K562 (cell line): ENCODE measurements around the gene TCTN3. TPM values are rescaled to one million over a fixed set of nuclear protein-coding genes. Genes with fewer than 3 reads are reported as not detected.

ENCODE experiments used
- COPS2 ChIP-seq: fragments of 450-650 bp; conservative IDR thresholded peaks from 2 replicates; pipeline ENCODE4 v1.6.1; 2016; ENCODE audit warnings: mild to moderate bottlenecking, moderate library complexity
- DIDO1 ChIP-seq: fragments of 450-650 bp; IDR thresholded peaks from 2 replicates; pipeline ENCODE4 v1.6.1; 2016; ENCODE audit warnings: low read depth, missing biosample characterization, missing genetic modification characterization
- HMBOX1 ChIP-seq: sonication (generic); IDR thresholded peaks from 2 replicates; pipeline ENCODE4 v1.6.1; 2016
- HMGN3 ChIP-seq: IDR thresholded peaks from 2 replicates; pipeline ENCODE4 v1.6.1; 2011; ENCODE audit warnings: borderline replicate concordance, low read depth, mild to moderate bottlenecking, mixed read lengths, low read length; ENCODE audit not compliant: insufficient read length; ENCODE audit errors: extremely low read depth
- HOXB6 ChIP-seq: fragments of 250-450 bp; sonication (Bioruptor Pico); IDR thresholded peaks from 2 replicates; pipeline ENCODE4 v1.5.1; 2022; ENCODE audit warnings: mild to moderate bottlenecking, borderline replicate concordance
- KDM5B ChIP-seq: fragments of 200-600 bp; sonication (generic); IDR thresholded peaks from 2 replicates; pipeline ENCODE4 v1.6.1; 2012; ENCODE audit warnings: low read depth, mild to moderate bottlenecking, moderate library complexity, low read length, control low read depth, inconsistent platforms; ENCODE audit not compliant: insufficient replicate concordance
- SNRNP70 ChIP-seq: fragments of 200-400 bp; formaldehyde crosslinking; optimal IDR thresholded peaks from 2 replicates; pipeline ENCODE3; 2017; ENCODE audit warnings: low read depth, low read length
- TAF9B ChIP-seq: fragments of 450-650 bp; IDR thresholded peaks from 2 replicates; pipeline ENCODE4 v1.6.1; 2018; ENCODE audit warnings: mild to moderate bottlenecking; ENCODE audit not compliant: partially characterized antibody
- ZNF133 ChIP-seq: fragments of 250-450 bp; sonication (Bioruptor Pico); IDR thresholded peaks from 2 replicates; pipeline ENCODE4 v1.4.0; 2020; ENCODE audit warnings: mild to moderate bottlenecking
- ZNF316 ChIP-seq: fragments of 450-650 bp; IDR thresholded peaks from 2 replicates; pipeline ENCODE4 v1.6.1; 2016
- polyA plus RNA-seq, 8 experiments: library from polyadenylated mRNA; depleted of rRNA in 4 of 8; stranded (reverse) in 5 of 8; unstranded in 3 of 8; fragments of >200 nt; fragmentation: Nextera tagmentation in 2 of 8; fragmentation: Illumina TruSeq in 1 of 8; extraction: Ambion mirVana in 2 of 8; extraction: Trizol in 1 of 8; gene quantifications; 2 replicates each; pipeline versions ENCODE4 v1.2.1 to v1.2.3, GENCODE V29; 2011 to 2014; ENCODE audit warnings: inconsistent platforms in 1 of 8, missing spikeins in 1 of 8
- total RNA-seq, 7 experiments: library from RNA; depleted of rRNA in 6 of 7; stranded (reverse); fragments of >200 nt in 6 of 7; fragmentation: Illumina TruSeq in 2 of 7; extraction: Trizol in 2 of 7; gene quantifications; 2 replicates each; pipeline versions ENCODE4 v1.2.1 to v1.2.3, GENCODE V29; 2011 to 2021; ENCODE audit warnings: low replicate concordance in 1 of 7
- TF ChIP-seq, protein P1 (sequence below): sonication (generic); formaldehyde crosslinking; IDR thresholded peaks from 2 replicates; pipeline ENCODE4 v1.8.0; 2023; ENCODE audit warnings: mild to moderate bottlenecking, missing genetic modification reagents

The TCTN3 gene
- total and polyA plus RNA-seq, 9 of the 15 experiments (the other 6 are each of a cell fraction or from before 2014, with no cell fraction given), result 10.4 to 25.8 (median 16.3) TPM

DNA sequence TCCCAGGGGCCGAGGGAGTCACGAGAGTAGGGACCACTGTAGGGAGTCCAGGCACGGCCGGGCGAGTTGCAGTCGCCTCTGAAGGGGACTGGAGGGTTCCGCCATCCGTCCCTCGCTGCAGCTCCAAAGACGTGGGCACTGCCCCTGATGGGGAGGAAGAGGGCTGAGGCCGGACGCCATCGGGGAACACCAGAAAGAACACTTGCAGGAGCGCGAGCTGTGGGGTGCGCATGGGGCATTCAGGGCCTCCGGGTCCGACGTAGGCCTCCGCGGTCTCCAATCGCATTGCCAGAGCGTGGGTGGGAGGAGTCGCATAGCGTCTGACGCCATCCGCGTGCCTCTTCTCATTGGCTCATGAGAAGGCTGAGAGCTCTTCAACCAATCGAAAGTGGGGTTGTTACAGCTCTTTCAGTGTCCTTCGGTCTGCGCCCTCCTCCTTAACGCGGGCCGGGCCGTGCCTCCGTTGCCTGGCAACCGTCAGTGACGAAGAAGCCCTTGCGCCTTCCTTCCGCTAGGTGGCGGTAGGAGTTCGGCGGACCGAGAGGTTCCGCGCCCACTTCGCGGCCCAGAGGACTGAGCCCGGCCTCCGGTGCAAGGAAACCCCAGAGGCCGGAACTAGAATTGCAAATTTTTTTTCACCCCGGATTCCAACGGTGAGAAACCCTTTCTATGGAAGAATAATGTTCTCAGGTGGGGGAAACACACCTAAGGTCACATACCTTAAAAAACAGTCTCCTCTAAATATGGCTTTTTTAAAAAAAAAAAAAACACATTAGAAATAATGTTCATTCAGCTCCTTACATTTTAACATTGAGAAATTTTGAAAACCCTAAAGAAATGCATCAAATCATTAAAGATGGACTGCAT, at the start of gene TCTN3 (continued):
- TF ChIP-seq, protein P1, sequence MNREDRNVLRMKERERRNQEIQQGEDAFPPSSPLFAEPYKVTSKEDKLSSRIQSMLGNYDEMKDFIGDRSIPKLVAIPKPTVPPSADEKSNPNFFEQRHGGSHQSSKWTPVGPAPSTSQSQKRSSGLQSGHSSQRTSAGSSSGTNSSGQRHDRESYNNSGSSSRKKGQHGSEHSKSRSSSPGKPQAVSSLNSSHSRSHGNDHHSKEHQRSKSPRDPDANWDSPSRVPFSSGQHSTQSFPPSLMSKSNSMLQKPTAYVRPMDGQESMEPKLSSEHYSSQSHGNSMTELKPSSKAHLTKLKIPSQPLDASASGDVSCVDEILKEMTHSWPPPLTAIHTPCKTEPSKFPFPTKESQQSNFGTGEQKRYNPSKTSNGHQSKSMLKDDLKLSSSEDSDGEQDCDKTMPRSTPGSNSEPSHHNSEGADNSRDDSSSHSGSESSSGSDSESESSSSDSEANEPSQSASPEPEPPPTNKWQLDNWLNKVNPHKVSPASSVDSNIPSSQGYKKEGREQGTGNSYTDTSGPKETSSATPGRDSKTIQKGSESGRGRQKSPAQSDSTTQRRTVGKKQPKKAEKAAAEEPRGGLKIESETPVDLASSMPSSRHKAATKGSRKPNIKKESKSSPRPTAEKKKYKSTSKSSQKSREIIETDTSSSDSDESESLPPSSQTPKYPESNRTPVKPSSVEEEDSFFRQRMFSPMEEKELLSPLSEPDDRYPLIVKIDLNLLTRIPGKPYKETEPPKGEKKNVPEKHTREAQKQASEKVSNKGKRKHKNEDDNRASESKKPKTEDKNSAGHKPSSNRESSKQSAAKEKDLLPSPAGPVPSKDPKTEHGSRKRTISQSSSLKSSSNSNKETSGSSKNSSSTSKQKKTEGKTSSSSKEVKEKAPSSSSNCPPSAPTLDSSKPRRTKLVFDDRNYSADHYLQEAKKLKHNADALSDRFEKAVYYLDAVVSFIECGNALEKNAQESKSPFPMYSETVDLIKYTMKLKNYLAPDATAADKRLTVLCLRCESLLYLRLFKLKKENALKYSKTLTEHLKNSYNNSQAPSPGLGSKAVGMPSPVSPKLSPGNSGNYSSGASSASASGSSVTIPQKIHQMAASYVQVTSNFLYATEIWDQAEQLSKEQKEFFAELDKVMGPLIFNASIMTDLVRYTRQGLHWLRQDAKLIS (CRISPR knock-in tag), result no peak
- no peak for TF ChIP-seq SNRNP70
- TF ChIP-seq HMGN3, result peak; percentile 54
- no peak for TF ChIP-seq HOXB6 (CRISPR knock-in tag)
- TF ChIP-seq HMBOX1, result no peak
- no peak for TF ChIP-seq DIDO1 (tag)
- peak; percentile 86 for TF ChIP-seq KDM5B
- TF ChIP-seq TAF9B, result no peak
- TF ChIP-seq ZNF316, result no peak
- TF ChIP-seq ZNF133 (CRISPR knock-in tag), result no peak
- no peak for TF ChIP-seq COPS2
